ENCODE data around the gene SMAGP. TPM values are rescaled to one million over a fixed set of nuclear protein-coding genes. Genes with fewer than 3 reads are reported as not detected.

SMAGP gene
- total RNA-seq, 1 experiment from 2014 or later: 2.3 TPM

GRCh38 chr12:51200156-51200555, 70.1 kb downstream of the SMAGP start:
- Histone ChIP-seq H3K4me2 (ENCODE audit: low read depth, low read length, poor library complexity, severe bottlenecking) (no peak overlapping the region), H3K4me1 (ENCODE audit: low read length) (no peaks in the 10 kb centered on the region), H3K27ac (ENCODE audit: low read length) (no peak overlapping the region)

GRCh38 chr12:51199366-51199945, 70.8 kb downstream of the SMAGP start:
- H4K20me1 ChIP-seq (ENCODE audit: insufficient read depth, low read depth, low read length): no peaks in the 10 kb centered on the region
- H3K27me3 ChIP-seq (ENCODE audit: low read length): no peaks in the 10 kb centered on the region
- H3K9me3 ChIP-seq (ENCODE audit: low read length): no peaks in the 10 kb centered on the region
- H3K4me3 ChIP-seq (ENCODE audit: low read length): no peak overlapping the region
- H3K9me2 ChIP-seq (replicated peaks; ENCODE audit: insufficient read depth, low read length): no peaks in the 10 kb centered on the region
- no peaks in the 10 kb centered on the region for H3K36me3 ChIP-seq (ENCODE audit: insufficient read depth, low read length)
- H3K27ac ChIP-seq (ENCODE audit: low read length): no peak overlapping the region
- DNase-seq: no peak
- no peaks in the 10 kb centered on the region for H3K79me2 ChIP-seq (ENCODE audit: low read length)
- no peak overlapping the region for H2AFZ ChIP-seq (ENCODE audit: low read length)
- no peak overlapping the region for H3K9ac ChIP-seq (ENCODE audit: low read length)
- no peaks in the 10 kb centered on the region for H3K4me1 ChIP-seq (ENCODE audit: low read length)
- H3K4me2 ChIP-seq (ENCODE audit: low read depth, low read length, poor library complexity, severe bottlenecking): no peak overlapping the region

More at GRCh38 chr12:51200156-51200555, 70.1 kb downstream of the SMAGP start:
- no peaks in the 10 kb centered on the region for H3K27me3 ChIP-seq (ENCODE audit: low read length)
- no peaks in the 10 kb centered on the region for H3K9me3 ChIP-seq (ENCODE audit: low read length)
- no peak overlapping the region for H2AFZ ChIP-seq (ENCODE audit: low read length)
- no peaks in the 10 kb centered on the region for H3K79me2 ChIP-seq (ENCODE audit: low read length)
- H4K20me1 ChIP-seq (ENCODE audit: insufficient read depth, low read depth, low read length): no peaks in the 10 kb centered on the region
- no peaks in the 10 kb centered on the region for H3K9me2 ChIP-seq (replicated peaks; ENCODE audit: insufficient read depth, low read length)
- H3K36me3 ChIP-seq (ENCODE audit: insufficient read depth, low read length): no peaks in the 10 kb centered on the region
- no peak for DNase-seq
- no peak overlapping the region for H3K9ac ChIP-seq (ENCODE audit: low read length)
- H3K4me3 ChIP-seq (ENCODE audit: low read length): no peak overlapping the region

GRCh38 chr12:51198568-51199365, 71.4 kb downstream of the SMAGP start:
- no peaks in the 10 kb centered on the region for H3K9me2 ChIP-seq (replicated peaks; ENCODE audit: insufficient read depth, low read length)
- no peaks in the 10 kb centered on the region for H3K36me3 ChIP-seq (ENCODE audit: insufficient read depth, low read length)
- H3K27ac ChIP-seq (ENCODE audit: low read length): no peak overlapping the region
- H3K4me2 ChIP-seq (ENCODE audit: low read depth, low read length, poor library complexity, severe bottlenecking): no peak overlapping the region
- no peak for DNase-seq
- no peaks in the 10 kb centered on the region for H3K27me3 ChIP-seq (ENCODE audit: low read length)
- no peaks in the 10 kb centered on the region for H3K79me2 ChIP-seq (ENCODE audit: low read length)
- no peak overlapping the region for H3K4me3 ChIP-seq (ENCODE audit: low read length)
- no peaks in the 10 kb centered on the region for H3K9me3 ChIP-seq (ENCODE audit: low read length)
- H2AFZ ChIP-seq (ENCODE audit: low read length): no peak overlapping the region
- H4K20me1 ChIP-seq (ENCODE audit: insufficient read depth, low read depth, low read length): no peaks in the 10 kb centered on the region
- no peaks in the 10 kb centered on the region for H3K4me1 ChIP-seq (ENCODE audit: low read length)
- H3K9ac ChIP-seq (ENCODE audit: low read length): no peak overlapping the region

GRCh38 chr12:51197736-51198567, 72.3 kb downstream of the SMAGP start:
- no peak overlapping the region for H3K9ac ChIP-seq (ENCODE audit: low read length)
- H3K9me2 ChIP-seq (replicated peaks; ENCODE audit: insufficient read depth, low read length): no peaks in the 10 kb centered on the region
- no peaks in the 10 kb centered on the region for H3K79me2 ChIP-seq (ENCODE audit: low read length)
- no peaks in the 10 kb centered on the region for H4K20me1 ChIP-seq (ENCODE audit: insufficient read depth, low read depth, low read length)
- no peak overlapping the region for H3K27ac ChIP-seq (ENCODE audit: low read length)
- H2AFZ ChIP-seq (ENCODE audit: low read length): no peak overlapping the region
- no peaks in the 10 kb centered on the region for H3K4me1 ChIP-seq (ENCODE audit: low read length)
- H3K9me3 ChIP-seq (ENCODE audit: low read length): no peaks in the 10 kb centered on the region
- H3K4me2 ChIP-seq (ENCODE audit: low read depth, low read length, poor library complexity, severe bottlenecking): no peak overlapping the region
- no peak overlapping the region for H3K4me3 ChIP-seq (ENCODE audit: low read length)
- no peak for DNase-seq
- H3K27me3 ChIP-seq (ENCODE audit: low read length): no peaks in the 10 kb centered on the region
- H3K36me3 ChIP-seq (ENCODE audit: insufficient read depth, low read length): no peaks in the 10 kb centered on the region

GRCh38 chr12:51196547-51196946, 73.7 kb downstream of the SMAGP start:
- no peak overlapping the region for H3K4me3 ChIP-seq (ENCODE audit: low read length)
- H3K27me3 ChIP-seq (ENCODE audit: low read length): no peaks in the 10 kb centered on the region
- H3K79me2 ChIP-seq (ENCODE audit: low read length): no peaks in the 10 kb centered on the region
- DNase-seq: no peak
- no peaks in the 10 kb centered on the region for H3K4me1 ChIP-seq (ENCODE audit: low read length)
- H3K36me3 ChIP-seq (ENCODE audit: insufficient read depth, low read length): no peaks in the 10 kb centered on the region
- no peak overlapping the region for H3K9ac ChIP-seq (ENCODE audit: low read length)
- no peak overlapping the region for H3K4me2 ChIP-seq (ENCODE audit: low read depth, low read length, poor library complexity, severe bottlenecking)
- no peak overlapping the region for H3K27ac ChIP-seq (ENCODE audit: low read length)
- H3K9me3 ChIP-seq (ENCODE audit: low read length): no peaks in the 10 kb centered on the region
- H2AFZ ChIP-seq (ENCODE audit: low read length): no peak overlapping the region
- H3K9me2 ChIP-seq (replicated peaks; ENCODE audit: insufficient read depth, low read length): no peaks in the 10 kb centered on the region
- H4K20me1 ChIP-seq (ENCODE audit: insufficient read depth, low read depth, low read length): no peaks in the 10 kb centered on the region

- no peaks in the 10 kb centered on the region for H3K4me1 ChIP-seq (ENCODE audit: low read length)
- no peak overlapping the region for H3K9ac ChIP-seq (ENCODE audit: low read length)
- no peaks in the 10 kb centered on the region for H4K20me1 ChIP-seq (ENCODE audit: insufficient read depth, low read depth, low read length)
- H3K27ac ChIP-seq (ENCODE audit: low read length): no peak overlapping the region
- H3K79me2 ChIP-seq (ENCODE audit: low read length): no peaks in the 10 kb centered on the region
- no peak overlapping the region for H3K4me3 ChIP-seq (ENCODE audit: low read length)
- H2AFZ ChIP-seq (ENCODE audit: low read length): no peak overlapping the region
- H3K27me3 ChIP-seq (ENCODE audit: low read length): no peaks in the 10 kb centered on the region
- DNase-seq: no peak
- no peak overlapping the region for H3K4me2 ChIP-seq (ENCODE audit: low read depth, low read length, poor library complexity, severe bottlenecking)
- no peaks in the 10 kb centered on the region for H3K9me3 ChIP-seq (ENCODE audit: low read length)
- no peaks in the 10 kb centered on the region for H3K36me3 ChIP-seq (ENCODE audit: insufficient read depth, low read length)
- no peaks in the 10 kb centered on the region for H3K9me2 ChIP-seq (replicated peaks; ENCODE audit: insufficient read depth, low read length)
Measured at GRCh38 chr12:51195841-51196240, 74.4 kb downstream of the SMAGP start.

Other genes with a start within 250 kb of the SMAGP start
- 38.2 and 47.4 TPM in 2 replicates for gene SLC11A2, start 244.0 kb downstream of the SMAGP start, total RNA-seq (2014; rRNA removed; shearing (Covaris generic); ENCODE audit: low replicate concordance)
- gene LETMD1, start 222.1 kb downstream of the SMAGP start, total RNA-seq (2014; rRNA removed; shearing (Covaris generic); ENCODE audit: low replicate concordance): 95.0 and 105 TPM in 2 replicates
- gene CSRNP2, start 186.8 kb downstream of the SMAGP start, total RNA-seq (2014; rRNA removed; shearing (Covaris generic); ENCODE audit: low replicate concordance): 14.5 and 15.2 TPM in 2 replicates
- 17.9 and 26.5 TPM in 2 replicates for gene TFCP2, start 97.3 kb downstream of the SMAGP start, total RNA-seq (2014; rRNA removed; shearing (Covaris generic); ENCODE audit: low replicate concordance)
- gene POU6F1, start 52.4 kb downstream of the SMAGP start, total RNA-seq (2014; rRNA removed; shearing (Covaris generic); ENCODE audit: low replicate concordance): 1.6 and 3.2 TPM in 2 replicates
- gene DAZAP2, start 31.6 kb downstream of the SMAGP start, total RNA-seq (2014; rRNA removed; shearing (Covaris generic); ENCODE audit: low replicate concordance): 189 and 362 TPM in 2 replicates
- 5.5 and 10.0 TPM in 2 replicates for gene BIN2, start 53.8 kb upstream of the SMAGP start, total RNA-seq (2014; rRNA removed; shearing (Covaris generic); ENCODE audit: low replicate concordance)
- gene CELA1, start 76.3 kb upstream of the SMAGP start, total RNA-seq (2014; rRNA removed; shearing (Covaris generic); ENCODE audit: low replicate concordance): not detected in 2 replicates
- 9.1 and 9.6 TPM in 2 replicates for gene GALNT6, start 121.0 kb upstream of the SMAGP start, total RNA-seq (2014; rRNA removed; shearing (Covaris generic); ENCODE audit: low replicate concordance)
- 0.43 and 9.1 TPM in 2 replicates for gene SLC4A8, start 154.4 kb upstream of the SMAGP start, total RNA-seq (2014; rRNA removed; shearing (Covaris generic); ENCODE audit: low replicate concordance)

All from Karpas-422 (cell line).